Measurements from ENCODE around the gene CKLF.

CKLF gene

GRCh38 chr16:66519482-66520373, 32.6 kb upstream of the CKLF start:
- DNase-seq: peak; percentile 38

DNA sequence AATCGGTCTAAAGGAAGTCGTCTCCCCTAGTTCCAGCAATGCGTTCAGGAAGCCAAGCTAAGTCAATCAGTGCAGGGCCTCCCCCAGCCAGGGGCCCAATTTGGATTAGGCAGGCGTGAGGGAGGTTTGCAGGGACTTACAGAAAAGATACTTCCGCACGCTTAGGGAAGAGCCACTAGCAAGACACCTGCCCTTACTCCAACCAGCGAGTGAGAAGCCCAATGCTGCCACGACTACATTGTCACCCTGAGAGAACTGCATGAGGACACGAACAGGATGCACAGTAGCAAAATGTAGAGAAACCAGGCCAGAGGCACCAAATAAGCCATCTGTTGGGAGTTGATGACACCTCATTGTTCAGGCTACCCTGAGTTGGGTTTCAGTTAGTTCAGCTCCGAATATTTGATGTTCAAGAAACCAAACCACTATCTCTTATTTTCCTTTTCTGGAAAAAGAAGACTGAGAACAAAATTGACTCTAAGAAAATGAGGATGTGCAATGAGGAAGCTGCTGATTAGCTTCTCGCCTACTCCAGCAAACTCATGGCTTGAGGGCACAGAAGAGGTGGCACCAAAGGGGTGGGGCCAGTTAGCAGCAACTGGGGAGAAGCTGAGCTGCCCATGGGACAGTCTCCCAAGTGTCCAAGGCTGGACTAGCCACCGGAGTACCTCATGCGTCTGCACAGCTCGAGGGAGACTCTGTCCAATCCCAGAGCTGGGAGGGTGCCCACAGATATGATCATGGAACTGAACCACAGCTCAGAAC, 31.8 kb upstream of the CKLF start:
- DNase-seq: peak; percentile 37

DNA sequence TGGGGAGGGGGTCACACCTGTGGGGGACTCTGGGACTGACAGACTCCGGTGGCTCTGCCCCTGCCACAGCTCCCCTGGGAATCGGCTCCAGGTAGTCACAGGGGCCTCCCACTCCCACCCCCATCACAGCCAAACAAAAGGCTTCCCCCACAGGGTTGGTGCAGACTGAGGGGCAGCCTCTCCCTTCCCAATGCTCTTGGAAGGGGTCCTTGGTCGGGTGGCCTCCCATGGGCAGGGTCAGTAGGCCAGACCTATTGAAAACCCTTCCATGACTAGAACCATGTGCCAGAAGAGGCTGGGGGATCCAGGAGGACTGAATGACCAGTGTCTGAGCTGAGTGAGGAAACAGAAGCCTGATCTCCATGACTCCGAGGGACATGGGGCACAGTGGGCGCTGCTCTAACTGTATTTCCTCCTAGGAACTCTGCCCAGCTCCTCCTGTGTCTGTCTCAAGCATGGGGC, 31.1 kb upstream of the CKLF start:
- peak; percentile 38 for DNase-seq

- peak; percentile 38 for DNase-seq
Observed at GRCh38 chr16:66521951-66522771, 30.2 kb upstream of the CKLF start.

GRCh38 chr16:66522816-66523590, 29.4 kb upstream of the CKLF start:
- peak; percentile 18 for DNase-seq

GRCh38 chr16:66523861-66524354, 28.5 kb upstream of the CKLF start:
- DNase-seq: peak; percentile 30

DNA sequence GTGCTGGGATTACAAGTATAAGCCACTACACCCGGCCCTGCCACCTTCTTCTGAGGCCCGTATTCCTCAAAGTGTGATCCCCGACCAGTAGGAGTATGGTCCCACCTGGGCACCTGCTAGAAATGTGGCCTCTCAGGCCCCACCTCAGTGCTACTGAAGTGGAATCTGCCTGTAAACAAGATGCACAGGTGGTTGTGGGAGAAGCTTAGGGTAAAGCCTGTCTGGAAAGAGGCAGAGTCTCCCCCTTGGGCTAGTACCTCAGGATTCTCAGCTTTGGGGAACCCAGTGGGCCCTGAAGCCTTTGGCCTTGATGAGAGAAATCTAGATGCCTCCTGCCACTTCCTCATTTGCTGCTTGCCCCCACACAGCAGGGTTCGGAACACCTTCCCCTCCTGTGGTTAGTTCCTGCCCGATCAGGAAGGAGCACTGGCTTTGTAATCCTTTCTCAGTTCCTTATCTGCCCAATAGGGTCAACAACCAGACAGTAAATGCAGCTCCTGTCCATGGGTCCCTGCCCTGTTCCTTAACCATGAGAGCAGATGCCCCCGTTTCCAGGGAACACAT, 27.7 kb upstream of the CKLF start:
- peak; percentile 40 for DNase-seq

DNA sequence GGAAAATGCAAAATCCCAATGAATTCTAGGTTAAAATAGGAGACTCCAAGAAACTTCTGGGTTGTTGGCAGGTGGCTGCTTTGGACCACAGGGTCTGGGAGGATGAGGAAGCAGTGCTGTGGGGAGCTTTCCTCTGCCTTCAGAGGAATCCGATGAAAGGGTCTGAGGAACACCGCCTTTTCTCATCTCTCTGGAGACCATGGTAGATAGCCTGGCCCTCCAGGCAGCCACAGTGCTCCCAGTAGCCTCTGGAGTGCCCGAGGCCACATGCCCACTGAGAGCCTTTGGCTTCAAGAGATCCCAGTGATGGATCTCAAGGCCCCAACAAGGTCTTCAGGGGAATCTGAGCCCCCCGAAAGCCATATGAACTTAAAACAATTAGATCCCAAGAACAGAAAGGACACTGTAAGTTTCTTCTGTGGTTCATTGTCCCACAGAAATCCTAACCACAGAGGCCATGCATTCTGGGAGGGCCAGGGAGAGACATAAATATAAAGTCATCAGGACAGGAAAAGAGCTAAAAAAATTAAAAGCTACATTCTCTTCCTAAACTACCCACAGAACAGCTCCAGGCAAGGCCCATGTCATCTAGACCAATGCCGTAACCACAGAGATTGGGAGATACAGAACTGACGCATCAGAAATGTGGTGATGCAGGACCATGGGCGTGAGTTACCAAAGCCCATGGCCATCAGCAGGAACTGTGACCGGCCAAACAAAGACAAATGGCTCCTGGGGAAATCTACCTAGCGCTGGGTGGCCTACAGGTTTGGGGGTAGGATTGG, 26.8 kb upstream of the CKLF start:
- peak; percentile 25 for DNase-seq

- no peak for DNase-seq
Observed at GRCh38 chr16:66528294-66528693, 24.1 kb upstream of the CKLF start.

DNA sequence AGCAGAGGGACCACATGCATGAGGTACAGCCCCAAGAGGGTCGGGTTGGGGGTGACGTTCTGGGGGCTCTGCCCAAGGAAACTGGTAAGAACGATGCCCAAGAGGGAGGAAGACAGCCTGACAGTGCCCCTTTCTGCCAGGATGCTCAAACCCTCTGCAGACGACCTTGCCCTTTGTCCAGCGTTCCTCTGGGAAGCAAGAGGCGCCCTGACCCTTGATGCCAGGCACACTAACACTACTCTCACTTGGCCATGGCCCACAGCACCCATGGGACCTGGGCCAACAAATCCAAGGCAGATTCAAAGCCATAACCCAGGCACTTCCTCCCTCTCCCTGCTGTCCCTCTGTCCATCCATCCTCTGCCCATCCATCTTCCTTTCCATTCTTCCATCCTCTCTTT, 22.9 kb upstream of the CKLF start:
- no peak for DNase-seq

DNA sequence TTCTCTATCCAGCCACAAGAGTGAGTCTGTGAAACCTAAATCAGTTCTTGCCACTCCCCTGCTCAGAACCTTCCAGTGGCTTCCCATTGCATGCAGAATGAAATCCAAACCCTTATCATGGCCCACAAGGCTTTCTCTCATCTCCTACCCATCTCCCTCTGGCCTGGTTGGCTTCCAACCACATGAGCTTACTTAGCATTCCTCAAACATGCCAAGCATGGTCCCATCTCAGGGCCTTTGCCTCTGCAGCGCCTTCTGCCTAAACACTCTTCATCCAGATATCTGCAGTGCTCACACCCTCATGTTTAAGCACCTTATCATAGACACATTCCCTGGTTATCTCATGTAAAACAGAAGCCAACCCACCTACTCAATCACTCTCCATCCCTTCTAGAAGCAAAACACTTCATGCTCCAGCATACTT, 18.0 kb upstream of the CKLF start:
- peak; percentile 16 for DNase-seq

- DNase-seq: no peak
Observed at GRCh38 chr16:66536525-66536924, 15.9 kb upstream of the CKLF start.

DNA sequence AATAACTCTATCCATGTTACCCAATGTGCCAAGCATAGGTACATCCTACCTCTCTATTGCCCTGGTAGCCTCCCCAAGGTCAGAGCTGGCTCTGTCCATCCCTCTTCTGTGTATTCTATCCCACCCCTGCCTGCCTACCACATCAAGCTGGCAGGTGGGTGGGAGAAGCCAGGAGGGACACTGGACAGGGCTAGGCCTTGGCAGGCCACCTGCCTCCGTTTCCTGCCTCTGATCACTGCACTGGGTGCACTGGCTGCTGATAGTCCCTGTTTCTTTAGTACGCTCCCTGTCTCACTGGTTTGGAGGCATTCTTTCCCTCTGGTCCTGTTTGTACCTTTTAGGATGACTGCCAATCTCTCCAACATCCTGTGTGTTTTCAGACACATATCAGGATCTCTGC, 15.1 kb upstream of the CKLF start:
- DNase-seq: no peak

DNA sequence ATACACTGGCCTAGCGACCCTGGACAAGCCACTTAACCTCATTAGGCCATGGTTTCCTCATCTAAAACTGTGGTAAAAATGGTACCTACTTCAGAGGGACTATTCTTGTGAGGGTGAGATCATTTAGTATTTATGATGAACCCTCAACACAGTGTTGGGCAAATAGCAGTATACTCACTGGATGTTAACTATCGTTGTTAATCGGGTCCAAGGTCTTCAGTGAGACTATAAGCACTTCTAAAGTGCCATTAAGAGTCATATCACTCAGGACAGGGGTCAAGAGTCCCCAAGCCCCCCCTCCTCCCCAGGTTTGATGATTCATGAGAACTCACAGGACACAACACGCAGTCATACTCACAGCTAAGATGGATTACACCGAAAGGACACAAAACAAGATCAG, 13.5 kb upstream of the CKLF start:
- no peak for DNase-seq

GRCh38 chr16:66539623-66540469, 12.5 kb upstream of the CKLF start:
- no peak for DNase-seq

GRCh38 chr16:66541388-66542355, 10.7 kb upstream of the CKLF start:
- no peak for DNase-seq

GRCh38 chr16:66542396-66542795, 10.0 kb upstream of the CKLF start:
- DNase-seq: no peak

DNA sequence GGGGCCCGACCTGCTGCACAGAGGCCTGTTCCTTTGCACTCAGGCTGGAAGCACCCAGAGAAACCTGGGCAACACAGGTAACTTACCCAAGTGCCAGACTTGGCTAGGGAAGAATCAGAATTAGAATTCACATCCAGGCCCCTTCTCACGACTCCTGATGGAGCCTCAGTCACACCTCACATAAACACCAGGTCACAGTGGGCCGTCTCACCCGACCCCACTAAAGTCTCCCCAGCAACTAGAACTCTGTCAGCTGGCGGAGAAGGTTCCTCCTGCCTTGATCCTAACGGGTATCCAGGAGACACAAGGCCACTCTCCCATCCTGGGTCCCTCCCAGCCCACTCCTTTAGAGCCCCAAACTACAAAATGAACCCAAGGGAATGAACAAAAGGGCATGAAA, 8.8 kb upstream of the CKLF start:
- no peak for DNase-seq
